ENCODE results near the gene OR51G1.

OR51G1 gene

DNA sequence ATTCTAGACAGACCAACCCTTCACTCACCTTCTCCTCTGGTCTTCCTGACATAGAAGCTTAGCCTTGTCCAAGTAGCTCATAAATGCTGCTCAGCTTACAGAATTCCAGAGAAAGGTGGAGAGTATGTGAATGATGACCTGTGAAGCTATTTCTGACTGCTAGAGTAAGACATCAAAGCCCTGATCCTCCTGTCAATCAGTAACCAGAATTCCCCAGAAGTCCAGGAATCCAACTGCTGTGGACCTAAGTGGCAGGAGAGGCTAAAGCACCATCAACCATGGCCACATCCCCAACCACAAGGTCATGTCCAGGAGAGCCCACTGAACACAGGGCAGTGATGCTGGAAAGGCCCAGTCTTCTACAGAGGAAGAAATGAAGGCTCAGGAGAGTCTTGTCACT, 7.6 kb downstream of the OR51G1 start:
- H3K36me3 ChIP-seq (ENCODE audit: control insufficient read depth in 1 of 2, insufficient read depth in 2 of 2, low read depth in 1 of 2, low read length in 2 of 2) = no peaks in the 10 kb centered on the region
- H2AFZ ChIP-seq (ENCODE audit: low read depth, low read length) = no peak overlapping the region
- H3K14ac ChIP-seq (ENCODE audit: low read length in 2 of 2) = no peak overlapping the region
- H3K4ac ChIP-seq (ENCODE audit: low read depth in 1 of 2, low read length in 2 of 2) = no peak overlapping the region
- no peak overlapping the region for H2BK5ac ChIP-seq (ENCODE audit: low read depth, low read length, poor library complexity, severe bottlenecking)
- H3K9ac ChIP-seq (ENCODE audit: low read length) = no peak overlapping the region
- H3K4me2 ChIP-seq (ENCODE audit: low read length, poor library complexity, severe bottlenecking) = no peak overlapping the region
- H3K27ac ChIP-seq (ENCODE audit: low read length, poor library complexity, severe bottlenecking) = no peak overlapping the region
- no peak overlapping the region for H2BK12ac ChIP-seq (ENCODE audit: low read length in 2 of 2)
- H3K27me3 ChIP-seq (ENCODE audit: control insufficient read depth in 1 of 2, insufficient read depth in 1 of 2, low read length in 2 of 2) = no peaks in the 10 kb centered on the region
- H3K18ac ChIP-seq (ENCODE audit: low read depth in 1 of 2, low read length in 2 of 2) = no peak overlapping the region
- H4K91ac ChIP-seq (ENCODE audit: low read length) = no peak overlapping the region
- H4K8ac ChIP-seq (ENCODE audit: low read length) = no peak overlapping the region
- H2BK120ac ChIP-seq (ENCODE audit: low read depth, low read length) = no peak overlapping the region
- H3K79me1 ChIP-seq (replicated peaks; ENCODE audit: low read length, poor library complexity, severe bottlenecking) = no peaks in the 10 kb centered on the region
- DNase-seq = no peak
- no peaks in the 10 kb centered on the region for H3K9me3 ChIP-seq (ENCODE audit: control insufficient read depth, low read length)
- H2AK5ac ChIP-seq (ENCODE audit: low read length, severe bottlenecking) = no peak overlapping the region
- H3K4me3 ChIP-seq (ENCODE audit: insufficient read depth in 1 of 2, low read depth in 1 of 2, low read length in 2 of 2) = no peak overlapping the region
- no peaks in the 10 kb centered on the region for H3K4me1 ChIP-seq (ENCODE audit: control insufficient read depth, insufficient read depth, low read depth, low read length)
- no peak overlapping the region for H2BK15ac ChIP-seq (ENCODE audit: low read depth, poor library complexity, severe bottlenecking)
- no peak overlapping the region for H3K23ac ChIP-seq (ENCODE audit: low read length in 2 of 2)

- Histone ChIP-seq H3K4me3 (ENCODE audit: insufficient read depth in 1 of 2, low read depth in 1 of 2, low read length in 2 of 2) (no peak within 1 kb of the TSS), H2BK15ac (ENCODE audit: low read depth, poor library complexity, severe bottlenecking) (no peak within 1 kb of the TSS), H3K9ac (ENCODE audit: low read length) (no peak within 1 kb of the TSS), H3K23ac (ENCODE audit: low read length in 2 of 2) (no peak within 1 kb of the TSS), H3K27ac (ENCODE audit: low read length, poor library complexity, severe bottlenecking) (no peak within 1 kb of the TSS), H2BK5ac (ENCODE audit: low read depth, low read length, poor library complexity, severe bottlenecking) (no peak within 1 kb of the TSS), H3K4me1 (ENCODE audit: control insufficient read depth, insufficient read depth, low read depth, low read length) (no peaks in the 10 kb centered on the region), H3K14ac (ENCODE audit: low read length in 2 of 2) (no peak within 1 kb of the TSS), H3K27me3 (ENCODE audit: control insufficient read depth in 1 of 2, insufficient read depth in 1 of 2, low read length in 2 of 2) (no peaks in the 10 kb centered on the region), H3K4ac (ENCODE audit: low read depth in 1 of 2, low read length in 2 of 2) (no peak within 1 kb of the TSS), H2BK120ac (ENCODE audit: low read depth, low read length) (no peak within 1 kb of the TSS), H3K36me3 (ENCODE audit: control insufficient read depth in 1 of 2, insufficient read depth in 2 of 2, low read depth in 1 of 2, low read length in 2 of 2) (no peaks in the 10 kb centered on the region), H3K18ac (ENCODE audit: low read depth in 1 of 2, low read length in 2 of 2) (no peak within 1 kb of the TSS), H2AK5ac (ENCODE audit: low read length, severe bottlenecking) (no peak within 1 kb of the TSS), H2AFZ (ENCODE audit: low read depth, low read length) (no peak within 1 kb of the TSS), H3K9me3 (ENCODE audit: control insufficient read depth, low read length) (peaks cover 11% of the 10 kb centered on the region), H4K8ac (ENCODE audit: low read length) (no peak within 1 kb of the TSS), H3K4me2 (ENCODE audit: low read length, poor library complexity, severe bottlenecking) (no peak within 1 kb of the TSS), H2BK12ac (ENCODE audit: low read length in 2 of 2) (no peak within 1 kb of the TSS), H3K79me1 (replicated peaks; ENCODE audit: low read length, poor library complexity, severe bottlenecking) (no peaks in the 10 kb centered on the region), H4K91ac (ENCODE audit: low read length) (no peak within 1 kb of the TSS)
- no peak for DNase-seq
Observed at GRCh38 chr11:4903484-4903883, 20.7 kb downstream of the OR51G1 start, which contains the start of gene OR51A7. TSS of gene OR51A7 (plus strand) at chr11:4903783. CDS start at chr11:4907370, 3,587 bp downstream.

GRCh38 chr11:4891996-4892640, 32.0 kb downstream of the OR51G1 start:
- Histone ChIP-seq H3K9me3 (ENCODE audit: control insufficient read depth, low read length) (no peaks in the 10 kb centered on the region), H2AK5ac (ENCODE audit: low read length, severe bottlenecking) (no peak overlapping the region), H3K9ac (ENCODE audit: low read length) (no peak overlapping the region), H3K27ac (ENCODE audit: low read length, poor library complexity, severe bottlenecking) (no peak overlapping the region), H3K79me1 (replicated peaks; ENCODE audit: low read length, poor library complexity, severe bottlenecking) (no peaks in the 10 kb centered on the region), H3K36me3 (ENCODE audit: control insufficient read depth in 1 of 2, insufficient read depth in 2 of 2, low read depth in 1 of 2, low read length in 2 of 2) (no peaks in the 10 kb centered on the region), H2AFZ (ENCODE audit: low read depth, low read length) (no peak overlapping the region), H3K4me1 (ENCODE audit: control insufficient read depth, insufficient read depth, low read depth, low read length) (no peaks in the 10 kb centered on the region), H4K91ac (ENCODE audit: low read length) (no peak overlapping the region), H3K23ac (ENCODE audit: low read length in 2 of 2) (no peak overlapping the region), H3K27me3 (ENCODE audit: control insufficient read depth in 1 of 2, insufficient read depth in 1 of 2, low read length in 2 of 2) (no peaks in the 10 kb centered on the region), H2BK120ac (ENCODE audit: low read depth, low read length) (no peak overlapping the region), H3K4me3 (ENCODE audit: insufficient read depth in 1 of 2, low read depth in 1 of 2, low read length in 2 of 2) (no peak overlapping the region), H3K14ac (ENCODE audit: low read length in 2 of 2) (no peak overlapping the region), H2BK12ac (ENCODE audit: low read length in 2 of 2) (no peak overlapping the region), H4K8ac (ENCODE audit: low read length) (no peak overlapping the region), H3K4ac (ENCODE audit: low read depth in 1 of 2, low read length in 2 of 2) (no peak overlapping the region), H3K18ac (ENCODE audit: low read depth in 1 of 2, low read length in 2 of 2) (no peak overlapping the region), H3K4me2 (ENCODE audit: low read length, poor library complexity, severe bottlenecking) (no peak overlapping the region), H2BK15ac (ENCODE audit: low read depth, poor library complexity, severe bottlenecking) (no peak overlapping the region), H2BK5ac (ENCODE audit: low read depth, low read length, poor library complexity, severe bottlenecking) (no peak overlapping the region)
- WGBS = no CpG with 5 or more reads among the region's 1 CpG
- peak; percentile 75 for DNase-seq

GRCh38 chr11:4890279-4890678, 33.9 kb downstream of the OR51G1 start:
- no peak overlapping the region for H3K4me2 ChIP-seq (ENCODE audit: low read length, poor library complexity, severe bottlenecking)
- no peaks in the 10 kb centered on the region for H3K4me1 ChIP-seq (ENCODE audit: control insufficient read depth, insufficient read depth, low read depth, low read length)
- no peak overlapping the region for H4K91ac ChIP-seq (ENCODE audit: low read length)
- H3K79me1 ChIP-seq (replicated peaks; ENCODE audit: low read length, poor library complexity, severe bottlenecking) = no peaks in the 10 kb centered on the region
- H2AK5ac ChIP-seq (ENCODE audit: low read length, severe bottlenecking) = no peak overlapping the region
- H2BK5ac ChIP-seq (ENCODE audit: low read depth, low read length, poor library complexity, severe bottlenecking) = no peak overlapping the region
- H2BK15ac ChIP-seq (ENCODE audit: low read depth, poor library complexity, severe bottlenecking) = no peak overlapping the region
- no peak overlapping the region for H3K27ac ChIP-seq (ENCODE audit: low read length, poor library complexity, severe bottlenecking)
- WGBS = 79% methylated on average over 2 of the region's 2 CpGs
- H3K18ac ChIP-seq (ENCODE audit: low read depth in 1 of 2, low read length in 2 of 2) = no peak overlapping the region
- H2BK120ac ChIP-seq (ENCODE audit: low read depth, low read length) = no peak overlapping the region
- no peak overlapping the region for H2AFZ ChIP-seq (ENCODE audit: low read depth, low read length)
- H2BK12ac ChIP-seq (ENCODE audit: low read length in 2 of 2) = peak overlapping the region in 1 of 2 experiments; percentile 39
- no peak overlapping the region for H3K4ac ChIP-seq (ENCODE audit: low read depth in 1 of 2, low read length in 2 of 2)
- H3K14ac ChIP-seq (ENCODE audit: low read length in 2 of 2) = no peak overlapping the region
- H3K9me3 ChIP-seq (ENCODE audit: control insufficient read depth, low read length) = no peaks in the 10 kb centered on the region
- H4K8ac ChIP-seq (ENCODE audit: low read length) = no peak overlapping the region
- H3K4me3 ChIP-seq (ENCODE audit: insufficient read depth in 1 of 2, low read depth in 1 of 2, low read length in 2 of 2) = no peak overlapping the region
- no peak for DNase-seq
- no peaks in the 10 kb centered on the region for H3K27me3 ChIP-seq (ENCODE audit: control insufficient read depth in 1 of 2, insufficient read depth in 1 of 2, low read length in 2 of 2)
- H3K23ac ChIP-seq (ENCODE audit: low read length in 2 of 2) = no peak overlapping the region
- H3K9ac ChIP-seq (ENCODE audit: low read length) = no peak overlapping the region
- no peaks in the 10 kb centered on the region for H3K36me3 ChIP-seq (ENCODE audit: control insufficient read depth in 1 of 2, insufficient read depth in 2 of 2, low read depth in 1 of 2, low read length in 2 of 2)
